KMS-11 (cell line): ENCODE results near the gene B3GNT3.
"Not testable (repeated sequence)": the region's sequence is repeated elsewhere in the genome, so short reads cannot be mapped to it uniquely, and the experiment has no call there.

Experiments
- H2AFZ ChIP-seq: fragments of 200-600 bp; sonication (generic); 2 replicates; pipeline ENCODE4 v1.6.1; 2016; ENCODE audit warnings: antibody characterized with exemption, mixed run types, low read depth
- H3K27ac ChIP-seq: fragments of 200-600 bp; sonication (generic); 2 replicates; pipeline ENCODE4 v1.6.1; 2016; ENCODE audit warnings: mild to moderate bottlenecking, mixed run types
- H3K27me3 ChIP-seq: fragments of 200-600 bp; sonication (generic); 2 replicates; pipeline ENCODE4 v1.6.1; 2017; ENCODE audit warnings: mild to moderate bottlenecking, low read depth, mixed run types, moderate library complexity; ENCODE audit not compliant: insufficient read depth
- H3K36me3 ChIP-seq: fragments of 200-600 bp; sonication (generic); 2 replicates; pipeline ENCODE4 v1.6.1; 2017; ENCODE audit warnings: mild to moderate bottlenecking, mixed run types; ENCODE audit not compliant: insufficient read depth
- H3K4me1 ChIP-seq: fragments of 200-600 bp; sonication (generic); 2 replicates; pipeline ENCODE4 v1.6.1; 2016; ENCODE audit warnings: mild to moderate bottlenecking, low read depth, mixed run types; ENCODE audit not compliant: poor library complexity, severe bottlenecking
- H3K4me2 ChIP-seq: fragments of 200-600 bp; sonication (generic); 2 replicates; pipeline ENCODE4 v1.7.0; 2016; ENCODE audit warnings: mild to moderate bottlenecking, mixed run types
- H3K4me3 ChIP-seq: fragments of 200-600 bp; sonication (generic); IDR thresholded peaks from 2 replicates; pipeline ENCODE4 v1.6.1; 2017; ENCODE audit warnings: low read depth, low read length, mixed read lengths; ENCODE audit not compliant: insufficient read depth
- H3K79me2 ChIP-seq: fragments of 200-600 bp; sonication (generic); 2 replicates; pipeline ENCODE4 v1.6.1; 2016; ENCODE audit warnings: low read depth, mixed run types; ENCODE audit not compliant: insufficient read depth
- H3K9ac ChIP-seq: fragments of 200-600 bp; sonication (generic); 2 replicates; pipeline ENCODE4 v1.6.1; 2016; ENCODE audit warnings: mild to moderate bottlenecking, mixed run types
- H4K20me1 ChIP-seq: fragments of 200-600 bp; sonication (generic); 2 replicates; pipeline ENCODE4 v1.6.1; 2016; ENCODE audit warnings: mild to moderate bottlenecking, mixed run types; ENCODE audit not compliant: insufficient read depth
- CTCF ChIP-seq: fragments of 200-600 bp; sonication (generic); conservative IDR thresholded peaks from 2 replicates; pipeline ENCODE4 v1.6.1; 2017; ENCODE audit warnings: low read depth, mild to moderate bottlenecking, antibody characterized with exemption, low read length, moderate library complexity, mixed read lengths

Gene B3GNT3

GRCh38 chr19:17778251-17778967, 16.5 kb upstream of the B3GNT3 start:
- Histone ChIP-seq H3K4me1 (peaks cover 14% of the 10 kb centered on the region), H3K9ac (no peak overlapping the region), H2AFZ (no peak overlapping the region), H3K36me3 (no peaks in the 10 kb centered on the region), H4K20me1 (no peaks in the 10 kb centered on the region), H3K27ac (no peak overlapping the region), H3K4me3 (no peak overlapping the region), H3K4me2 (no peak overlapping the region), H3K27me3 (no peaks in the 10 kb centered on the region), H3K79me2 (no peaks in the 10 kb centered on the region)
- TF ChIP-seq CTCF = no peak

GRCh38 chr19:17778968-17779929, 15.7 kb upstream of the B3GNT3 start:
- Histone ChIP-seq H3K27me3 (no peaks in the 10 kb centered on the region), H4K20me1 (no peaks in the 10 kb centered on the region), H3K79me2 (no peaks in the 10 kb centered on the region), H3K9ac (no peak overlapping the region), H2AFZ (no peak overlapping the region), H3K27ac (no peak overlapping the region), H3K4me3 (no peak overlapping the region), H3K4me2 (no peak overlapping the region), H3K36me3 (no peaks in the 10 kb centered on the region), H3K4me1 (peaks cover 14% of the 10 kb centered on the region)
- no peak for TF ChIP-seq CTCF

GRCh38 chr19:17780781-17781180, 14.2 kb upstream of the B3GNT3 start:
- H3K27me3 ChIP-seq = no peaks in the 10 kb centered on the region
- no peak overlapping the region for H3K9ac ChIP-seq
- no peak overlapping the region for H3K27ac ChIP-seq
- no peak overlapping the region for H3K4me2 ChIP-seq
- H3K36me3 ChIP-seq = no peaks in the 10 kb centered on the region
- no peaks in the 10 kb centered on the region for H4K20me1 ChIP-seq
- H3K4me1 ChIP-seq = peaks cover 14% of the 10 kb centered on the region
- TF ChIP-seq CTCF = no peak
- no peaks in the 10 kb centered on the region for H3K79me2 ChIP-seq
- no peak overlapping the region for H3K4me3 ChIP-seq
- H2AFZ ChIP-seq = no peak overlapping the region

GRCh38 chr19:17783721-17784120, 11.2 kb upstream of the B3GNT3 start:
- H3K36me3 ChIP-seq = not testable (repeated sequence)

More at GRCh38 chr19:17783721-17784120, 11.2 kb upstream of the B3GNT3 start:
- H3K4me1 ChIP-seq, H2AFZ ChIP-seq, H3K9ac ChIP-seq, H3K27me3 ChIP-seq, H3K79me2 ChIP-seq, H3K4me3 ChIP-seq, H4K20me1 ChIP-seq, H3K4me2 ChIP-seq, H3K27ac ChIP-seq: not testable (repeated sequence)
